Psoas muscle (tissue), 8 donors: ENCODE measurements around the gene HDAC5. TPM values are rescaled to one million over a fixed set of nuclear protein-coding genes. Genes with fewer than 3 reads are reported as not detected.

ENCODE experiments used
- ATAC-seq, 4 donors: fragments of 200-7000 bp; cut with Tn5 transposase; one replicate each; pipeline ENCODE4 v1.9.1; 2020; ENCODE audit warnings: moderate library complexity in 3 of 4, mild to moderate bottlenecking in 2 of 4
- DNase-seq, 2 donors: peaks; one replicate each; pipeline ENCODE4 v3.0.0-alpha.2; 2020
- H3K27ac ChIP-seq: fragments of 200-600 bp; one replicate; pipeline ENCODE4 v1.8.0; 2022
- H3K27me3 ChIP-seq, 3 donors: fragments of 200-600 bp in 1 of 3; one replicate each; pipeline versions ENCODE4 v1.6.1 to v1.8.0; 2013 to 2022; ENCODE audit warnings: low read length in 2 of 3, mild to moderate bottlenecking in 2 of 3, moderate library complexity in 1 of 3; ENCODE audit not compliant: insufficient read depth in 3 of 3
- H3K36me3 ChIP-seq, 2 donors: fragments of 200-600 bp in 1 of 2; one replicate each; pipeline versions ENCODE4 v1.6.1 to v1.8.0; 2013 to 2022; ENCODE audit warnings: low read depth in 1 of 2, mild to moderate bottlenecking in 1 of 2, moderate library complexity in 1 of 2; ENCODE audit not compliant: insufficient read depth in 1 of 2
- H3K4me1 ChIP-seq: fragments of 200-600 bp; one replicate; pipeline ENCODE4 v1.8.0; 2022
- H3K4me3 ChIP-seq: fragments of 200-600 bp; one replicate; pipeline ENCODE4 v1.8.0; 2022; ENCODE audit warnings: mild to moderate bottlenecking
- H3K9me3 ChIP-seq: fragments of 200-600 bp; one replicate; pipeline ENCODE4 v1.8.0; 2022
- CTCF ChIP-seq: fragments of 200-600 bp; IDR thresholded peaks from one replicate; pipeline ENCODE4 v1.8.0; 2022; ENCODE audit warnings: antibody characterized with exemption
- WGBS, 3 donors: extraction: QIAGEN DNeasy Blood & Tissue Kit; methylation state at CpG; one replicate each; pipeline versions ENCODE4 v1.1.6 to v1.1.7; 2013; 5-methylcytosine and 5-hydroxymethylcytosine counted together
- intact Hi-C, 2 donors: fragments of 100-400 bp; cut with DNase I; formaldehyde crosslinking; loops; one replicate each; pipeline versions ENCODE4 v1.11.0 to v1.14.2; 2022
- long read RNA-seq, 2 donors: library from polyadenylated mRNA; unstranded; transcript quantifications; one replicate each; pipeline ENCODE4 v2.0.0, GENCODE V29; 2021
- polyA plus RNA-seq, 3 donors: library from polyadenylated mRNA; stranded (reverse); fragments of 200-250 nt; gene quantifications; one replicate each; pipeline ENCODE4 v1.2.3, GENCODE V29; 2013
- total RNA-seq, 4 donors: library from RNA; stranded (reverse); fragmentation: NEBNext Ultra II Directional in 2 of 4; extraction: Animal tissue kit (Norgen Biotek cat#: 25700) in 2 of 4; gene quantifications; one replicate each; pipeline versions ENCODE4 v1.2.1 to v1.2.4, GENCODE V29; 2021 to 2023
- donor health status: healthy with polysubstance abuse.
- donor health status: DM: no; HTN: no; CAD: no; lungs with moderate emphysema.
- donor health status: Bipolar disorder and iron deficiency.
- donor health status: healthy.
- donor health status: DM: yes; HTN: yes; CAD: no.
- donor health status: DM: no; HTN: no; CAD: no.
- donor health status: DM: no; HTN: no; CAD: no.
- donor health status: DM: yes; HTN: yes; CAD: no.

Gene HDAC5
- total RNA-seq (10 to 100 TPM; 24.4 to 75.6 (median 61.2) TPM), polyA plus RNA-seq (10 to 100 TPM in 2 of 3 donors, 1 to 10 TPM in 1; 8.8 to 35.8 (median 30.2) TPM)
- long read RNA-seq, donor 1, full-length matches to known transcripts = 6 of 47 reads
- long read RNA-seq, donor 1, partial matches to known transcripts = 32 of 47 reads
- long read RNA-seq, donor 1, other reads (novel, unspliced or antisense) = 9 of 47 reads
- long read RNA-seq, donor 2, full-length matches to known transcripts = 11 of 257 reads
- long read RNA-seq, donor 2, partial matches to known transcripts = 177 of 257 reads
- long read RNA-seq, donor 2, other reads (novel, unspliced or antisense) = 69 of 257 reads

DNA sequence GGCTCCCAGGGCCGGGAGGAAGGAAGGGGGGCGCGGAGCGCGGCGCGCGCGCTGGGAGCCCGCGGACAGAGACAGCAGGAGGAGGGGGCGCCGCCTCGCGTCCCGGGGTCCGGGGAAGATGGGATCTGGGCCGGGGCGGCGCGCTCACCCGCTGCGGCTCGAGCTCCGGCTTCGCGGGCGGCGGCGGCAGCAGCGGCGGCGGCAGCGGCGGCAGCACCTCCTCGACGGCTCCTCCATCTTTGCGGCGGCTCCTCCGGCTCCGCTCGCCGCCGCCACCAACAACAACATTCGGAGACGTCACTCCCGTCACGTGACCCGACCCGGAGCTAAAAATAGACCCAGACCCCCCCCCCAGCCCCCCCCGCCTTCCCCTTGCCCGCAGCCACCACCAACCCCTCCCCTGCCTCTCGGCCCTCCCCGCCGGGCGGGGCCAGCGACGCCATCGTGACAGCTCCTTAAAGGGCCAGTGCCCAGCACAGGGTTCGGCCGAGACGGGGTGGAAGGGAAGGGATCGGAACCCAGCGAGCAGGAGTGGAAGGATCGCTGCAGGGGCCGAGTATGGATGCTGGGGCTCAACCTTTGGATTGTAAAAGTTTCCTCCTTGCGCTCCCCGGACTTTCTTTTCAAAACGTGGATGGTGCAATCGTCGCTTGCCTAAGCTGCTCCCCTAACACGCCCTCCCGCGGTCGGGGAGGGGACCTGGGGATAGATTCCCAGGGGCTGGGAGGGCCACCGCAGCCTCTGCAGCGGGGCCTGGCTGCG, at the start of gene HDAC5:
HDAC5 (minus strand) TSS at position 286 of the 762 bp plus-strand sequence. CDS start 6,126 bp downstream, outside the sequence.
- Histone ChIP-seq H3K27ac (peak within 1 kb of the TSS; percentile 95), H3K36me3 (no peaks in the 10 kb centered on the region), H3K4me3 (peak within 1 kb of the TSS; percentile 99), H3K27me3 (no peaks in the 10 kb centered on the region), H3K4me1 (peaks cover 42% of the 10 kb centered on the region), H3K9me3 (no peaks in the 10 kb centered on the region)
- DNase-seq (peak; percentile 96 to 98), ATAC-seq (peak; percentile 97 to 98 (median 98))
- peak; percentile 53 for TF ChIP-seq CTCF
- 0 to 1% (median 0%) methylated on average over 19 to 78 of the region's 78 CpGs for WGBS, 3 donors
- intact Hi-C loops = no loop called here

- Histone ChIP-seq H3K27ac (peak overlapping the region; percentile 100), H3K36me3 (peaks cover 0 to 40% of the 10 kb centered on the region in 2 donors), H3K4me1 (peaks cover 41% of the 10 kb centered on the region), H3K4me3 (peak overlapping the region; percentile 77), H3K27me3 (no peaks in the 10 kb centered on the region), H3K9me3 (no peaks in the 10 kb centered on the region)
- intact Hi-C loops = no loop called here
- no peak for TF ChIP-seq CTCF
- DNase-seq (peak in 1 of 2 donors; percentile 51), ATAC-seq (no peak)
- WGBS, 3 donors = 27 to 50% (median 38%) methylated on average over 17 of the region's 17 CpGs
These were observed 48.6 kb upstream of the HDAC5 start for GRCh38 chr17:44171931-44172455.

GRCh38 chr17:44170499-44171201, 47.2 kb upstream of the HDAC5 start, which contains the start of gene ASB16:
ASB16 (plus strand) TSS chr17:44170704; CDS start chr17:44170790, 86 bp downstream.
- peak within 1 kb of the TSS; percentile 100 for H3K27ac ChIP-seq
- TF ChIP-seq CTCF = no peak
- intact Hi-C loops = no loop called here
- DNase-seq (peak; percentile 63 to 89), ATAC-seq (peak; percentile 90 to 93 (median 92))
- H3K36me3 ChIP-seq = peaks cover 0 to 27% of the 10 kb centered on the region in 2 donors
- no peaks in the 10 kb centered on the region for H3K9me3 ChIP-seq
- WGBS, 3 donors = 7 to 12% (median 11%) methylated on average over 17 to 21 of the region's 21 CpGs
- H3K4me1 ChIP-seq = peaks cover 41% of the 10 kb centered on the region
- H3K27me3 ChIP-seq = no peaks in the 10 kb centered on the region
- H3K4me3 ChIP-seq = peak within 1 kb of the TSS; percentile 77

DNA sequence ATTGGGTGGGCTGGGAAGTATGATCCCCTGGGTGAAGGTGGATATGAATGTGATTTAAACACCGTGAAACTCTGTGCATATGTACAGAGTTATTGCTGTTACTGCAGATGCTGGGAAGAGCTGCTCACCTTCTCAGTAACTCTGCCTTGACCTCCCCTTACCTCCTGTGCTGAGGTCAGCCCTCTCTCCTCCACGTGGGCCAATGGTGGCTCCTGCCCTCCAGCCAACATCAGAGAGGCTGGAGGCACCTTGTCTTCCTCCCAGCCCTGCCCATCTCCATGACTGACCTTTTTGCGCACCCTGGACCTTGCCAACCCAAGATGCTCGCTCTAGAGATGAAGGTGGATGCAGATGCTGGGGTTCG, 46.7 kb upstream of the HDAC5 start:
- peak overlapping the region; percentile 77 for H3K4me3 ChIP-seq
- H3K27ac ChIP-seq = peak overlapping the region; percentile 100
- ATAC-seq (peak; percentile 31 to 59 (median 58)), DNase-seq (no peak)
- no peak for TF ChIP-seq CTCF
- no peaks in the 10 kb centered on the region for H3K9me3 ChIP-seq
- H3K36me3 ChIP-seq = peaks cover 0 to 24% of the 10 kb centered on the region in 2 donors
- H3K4me1 ChIP-seq = peaks cover 41% of the 10 kb centered on the region
- H3K27me3 ChIP-seq = no peaks in the 10 kb centered on the region
- WGBS, 3 donors = 32 to 42% (median 33%) methylated on average over 5 of the region's 5 CpGs
- intact Hi-C loops = no loop called here
